ENCODE measurements around the gene TPRX2.

- TF ChIP-seq CTCF (IDR thresholded peaks at IDR 0.05; ENCODE audit: insufficient read depth, low read depth, low read length) (no peak), EZH2 (IDR thresholded peaks at IDR 0.05; ENCODE audit: insufficient read depth, low read length) (no peak)
Measured at GRCh38 chr19:47865166-47865565, 6.1 kb downstream of the TPRX2 start.

Data from astrocyte (in vitro differentiated cells and primary cell).